Measurements from ENCODE around the gene ZNF444.
"Not testable (repeated sequence)": the region's sequence is repeated elsewhere in the genome, so short reads cannot be mapped to it uniquely, and the experiment has no call there.

Gene ZNF444

GRCh38 chr19:56147307-56147706 lies 6.2 kb downstream of the ZNF444 start:
- 98% methylated on average over 14 to 22 of the region's 22 CpGs for WGBS, 2 experiments (ENCODE audit: insufficient coverage in 2 of 2)
- Histone ChIP-seq H3K27ac (ENCODE audit: low read depth, low read length, severe bottlenecking) (no peak overlapping the region), H3K36me3 (ENCODE audit: control insufficient read depth, insufficient read depth, low read length) (peaks cover 51% of the 10 kb centered on the region), H3K9me3 (ENCODE audit: control insufficient read depth, low read length) (no peaks in the 10 kb centered on the region), H3K4me3 (ENCODE audit: extremely low read depth, insufficient read depth, low read length, poor library complexity, severe bottlenecking) (no peak overlapping the region), H3K4me1 (ENCODE audit: control insufficient read depth, insufficient read depth, low read length, poor library complexity, severe bottlenecking) (no peaks in the 10 kb centered on the region)

- WGBS, 2 experiments (ENCODE audit: insufficient coverage in 2 of 2): 92 to 97% methylated on average over 12 of the region's 15 CpGs
- Histone ChIP-seq H3K4me3 (ENCODE audit: extremely low read depth, insufficient read depth, low read length, poor library complexity, severe bottlenecking) (no peak overlapping the region), H3K9me3 (ENCODE audit: control insufficient read depth, low read length) (no peaks in the 10 kb centered on the region), H3K27ac (ENCODE audit: low read depth, low read length, severe bottlenecking) (no peak overlapping the region), H3K36me3 (ENCODE audit: control insufficient read depth, insufficient read depth, low read length) (peaks cover 50% of the 10 kb centered on the region), H3K4me1 (ENCODE audit: control insufficient read depth, insufficient read depth, low read length, poor library complexity, severe bottlenecking) (peaks cover 3% of the 10 kb centered on the region)
These were observed 7.0 kb downstream of the ZNF444 start for GRCh38 chr19:56148096-56148495.

GRCh38 chr19:56148955-56149655 lies 8.0 kb downstream of the ZNF444 start:
- WGBS, 2 experiments (ENCODE audit: insufficient coverage in 2 of 2): 95 to 98% methylated on average over 6 to 11 of the region's 12 CpGs
- not testable (repeated sequence) for H3K9me3 ChIP-seq (ENCODE audit: control insufficient read depth, low read length); H3K27ac ChIP-seq (ENCODE audit: low read depth, low read length, severe bottlenecking); H3K4me3 ChIP-seq (ENCODE audit: extremely low read depth, insufficient read depth, low read length, poor library complexity, severe bottlenecking)
- H3K36me3 ChIP-seq (ENCODE audit: control insufficient read depth, insufficient read depth, low read length): peaks cover 47% of the 10 kb centered on the region
- H3K4me1 ChIP-seq (ENCODE audit: control insufficient read depth, insufficient read depth, low read length, poor library complexity, severe bottlenecking): peaks cover 11% of the 10 kb centered on the region

GRCh38 chr19:56149656-56150038 lies 8.6 kb downstream of the ZNF444 start:
- no peaks in the 10 kb centered on the region for H3K9me3 ChIP-seq (ENCODE audit: control insufficient read depth, low read length)
- no peak overlapping the region for H3K4me3 ChIP-seq (ENCODE audit: extremely low read depth, insufficient read depth, low read length, poor library complexity, severe bottlenecking)
- no peak overlapping the region for H3K27ac ChIP-seq (ENCODE audit: low read depth, low read length, severe bottlenecking)
- H3K36me3 ChIP-seq (ENCODE audit: control insufficient read depth, insufficient read depth, low read length): peaks cover 49% of the 10 kb centered on the region
- 100% methylated on average over 3 to 4 of the region's 5 CpGs for WGBS, 2 experiments (ENCODE audit: insufficient coverage in 2 of 2)
- H3K4me1 ChIP-seq (ENCODE audit: control insufficient read depth, insufficient read depth, low read length, poor library complexity, severe bottlenecking): peaks cover 11% of the 10 kb centered on the region

- 93 to 96% methylated on average over 7 to 8 of the region's 11 CpGs for WGBS, 2 experiments (ENCODE audit: insufficient coverage in 2 of 2)
- Histone ChIP-seq H3K4me3 (ENCODE audit: extremely low read depth, insufficient read depth, low read length, poor library complexity, severe bottlenecking) (no peak overlapping the region), H3K36me3 (ENCODE audit: control insufficient read depth, insufficient read depth, low read length) (peaks cover 51% of the 10 kb centered on the region), H3K27ac (ENCODE audit: low read depth, low read length, severe bottlenecking) (no peak overlapping the region), H3K9me3 (ENCODE audit: control insufficient read depth, low read length) (no peaks in the 10 kb centered on the region), H3K4me1 (ENCODE audit: control insufficient read depth, insufficient read depth, low read length, poor library complexity, severe bottlenecking) (peaks cover 11% of the 10 kb centered on the region)
These were observed 9.3 kb downstream of the ZNF444 start for GRCh38 chr19:56150358-56150757.

GRCh38 chr19:56152644-56153043 lies 11.6 kb downstream of the ZNF444 start:
- H3K4me3 ChIP-seq (ENCODE audit: extremely low read depth, insufficient read depth, low read length, poor library complexity, severe bottlenecking): no peak overlapping the region
- H3K27ac ChIP-seq (ENCODE audit: low read depth, low read length, severe bottlenecking): peak overlapping the region; percentile 46
- WGBS, 2 experiments (ENCODE audit: insufficient coverage in 2 of 2): 84 to 85% methylated on average over 2 of the region's 2 CpGs
- peaks cover 11% of the 10 kb centered on the region for H3K4me1 ChIP-seq (ENCODE audit: control insufficient read depth, insufficient read depth, low read length, poor library complexity, severe bottlenecking)
- H3K36me3 ChIP-seq (ENCODE audit: control insufficient read depth, insufficient read depth, low read length): peaks cover 51% of the 10 kb centered on the region
- no peaks in the 10 kb centered on the region for H3K9me3 ChIP-seq (ENCODE audit: control insufficient read depth, low read length)

- peak overlapping the region; percentile 46 for H3K27ac ChIP-seq (ENCODE audit: low read depth, low read length, severe bottlenecking)
- H3K36me3 ChIP-seq (ENCODE audit: control insufficient read depth, insufficient read depth, low read length): peaks cover 47% of the 10 kb centered on the region
- H3K4me1 ChIP-seq (ENCODE audit: control insufficient read depth, insufficient read depth, low read length, poor library complexity, severe bottlenecking): peaks cover 11% of the 10 kb centered on the region
- no peak overlapping the region for H3K4me3 ChIP-seq (ENCODE audit: extremely low read depth, insufficient read depth, low read length, poor library complexity, severe bottlenecking)
- no peaks in the 10 kb centered on the region for H3K9me3 ChIP-seq (ENCODE audit: control insufficient read depth, low read length)
- WGBS, 2 experiments (ENCODE audit: insufficient coverage in 2 of 2): 17 to 24% methylated on average over 5 to 6 of the region's 6 CpGs
These were observed 12.4 kb downstream of the ZNF444 start for GRCh38 chr19:56153507-56153906.

- peaks cover 45% of the 10 kb centered on the region for H3K36me3 ChIP-seq (ENCODE audit: control insufficient read depth, insufficient read depth, low read length)
- H3K9me3 ChIP-seq (ENCODE audit: control insufficient read depth, low read length): no peaks in the 10 kb centered on the region
- 74 to 80% methylated on average over 13 to 14 of the region's 17 CpGs for WGBS, 2 experiments (ENCODE audit: insufficient coverage in 2 of 2)
- peaks cover 11% of the 10 kb centered on the region for H3K4me1 ChIP-seq (ENCODE audit: control insufficient read depth, insufficient read depth, low read length, poor library complexity, severe bottlenecking)
- H3K27ac ChIP-seq (ENCODE audit: low read depth, low read length, severe bottlenecking): no peak overlapping the region
- no peak overlapping the region for H3K4me3 ChIP-seq (ENCODE audit: extremely low read depth, insufficient read depth, low read length, poor library complexity, severe bottlenecking)
These were observed 14.1 kb downstream of the ZNF444 start for GRCh38 chr19:56155124-56155687.

- H3K4me1 ChIP-seq (ENCODE audit: control insufficient read depth, insufficient read depth, low read length, poor library complexity, severe bottlenecking): peaks cover 11% of the 10 kb centered on the region
- H3K4me3 ChIP-seq (ENCODE audit: extremely low read depth, insufficient read depth, low read length, poor library complexity, severe bottlenecking): no peak overlapping the region
- no peak overlapping the region for H3K27ac ChIP-seq (ENCODE audit: low read depth, low read length, severe bottlenecking)
- no peaks in the 10 kb centered on the region for H3K9me3 ChIP-seq (ENCODE audit: control insufficient read depth, low read length)
- H3K36me3 ChIP-seq (ENCODE audit: control insufficient read depth, insufficient read depth, low read length): peaks cover 48% of the 10 kb centered on the region
- 95 to 96% methylated on average over 10 to 11 of the region's 11 CpGs for WGBS, 2 experiments (ENCODE audit: insufficient coverage in 2 of 2)
These were observed 15.7 kb downstream of the ZNF444 start for GRCh38 chr19:56156768-56157167.

GRCh38 chr19:56158170-56158757 lies 17.2 kb downstream of the ZNF444 start:
- Histone ChIP-seq H3K4me1 (ENCODE audit: control insufficient read depth, insufficient read depth, low read length, poor library complexity, severe bottlenecking) (peaks cover 14% of the 10 kb centered on the region), H3K36me3 (ENCODE audit: control insufficient read depth, insufficient read depth, low read length) (peaks cover 48% of the 10 kb centered on the region), H3K9me3 (ENCODE audit: control insufficient read depth, low read length) (no peaks in the 10 kb centered on the region), H3K4me3 (ENCODE audit: extremely low read depth, insufficient read depth, low read length, poor library complexity, severe bottlenecking) (no peak overlapping the region), H3K27ac (ENCODE audit: low read depth, low read length, severe bottlenecking) (no peak overlapping the region)
- WGBS, 2 experiments (ENCODE audit: insufficient coverage in 2 of 2): 97% methylated on average over 13 of the region's 16 CpGs

- 89 to 91% methylated on average over 7 to 9 of the region's 9 CpGs for WGBS, 2 experiments (ENCODE audit: insufficient coverage in 2 of 2)
- no peaks in the 10 kb centered on the region for H3K9me3 ChIP-seq (ENCODE audit: control insufficient read depth, low read length)
- H3K4me3 ChIP-seq (ENCODE audit: extremely low read depth, insufficient read depth, low read length, poor library complexity, severe bottlenecking): no peak overlapping the region
- no peak overlapping the region for H3K27ac ChIP-seq (ENCODE audit: low read depth, low read length, severe bottlenecking)
- H3K36me3 ChIP-seq (ENCODE audit: control insufficient read depth, insufficient read depth, low read length): peaks cover 48% of the 10 kb centered on the region
- peaks cover 9% of the 10 kb centered on the region for H3K4me1 ChIP-seq (ENCODE audit: control insufficient read depth, insufficient read depth, low read length, poor library complexity, severe bottlenecking)
These were observed 18.0 kb downstream of the ZNF444 start for GRCh38 chr19:56159009-56159559.
